K562 (cell line): ENCODE measurements around the gene NDUFS8. TPM values are rescaled to one million over a fixed set of nuclear protein-coding genes. Genes with fewer than 3 reads are reported as not detected.

Source experiments
- ATAC-seq: fragments of 200-7000 bp; cut with Tn5 transposase; 3 replicates; pipeline ENCODE4 v1.9.1; 2020; ENCODE audit warnings: moderate library complexity
- BruUV-seq: library from RNA; stranded (reverse); fragments of 400-500 nt; replicated peaks from 2 replicates; lab custom pipeline; 2021; lab: Mats Ljungman, UMichigan
- CTCF ChIA-PET: fragments of 300-600 bp; formaldehyde crosslinking; extraction: SDS; loops from one replicate; lab custom pipeline; 2021; ENCODE audit warnings: low intra/inter-chr PET ratio; lab: Yijun Ruan, JAX
- POLR2A ChIA-PET: fragments of 300-600, 350-650 bp; sonication (Branson Sonifier 250); formaldehyde crosslinking; extraction: SDS; loops from one replicate; lab custom pipeline; 2021; ENCODE audit warnings: antibody characterized with exemption, inconsistent platforms; lab: Yijun Ruan, JAX
- DNase-seq, 4 experiments: peaks; one replicate each; pipeline versions ENCODE4 v3.0.0 to v3.0.0-alpha.2; 2011 to 2018; ENCODE audit warnings: low spot score in 3 of 4, mixed read lengths in 3 of 4; ENCODE audit errors: extremely low read depth in 1 of 4
- FAIRE-seq: peaks from 2 replicates; lab custom pipeline; 2011; peaks lifted over from hg19 to GRCh38; lab: Jason Lieb, UNC
- H2AFZ ChIP-seq: 2 replicates; pipeline ENCODE4 v1.6.0; 2011; ENCODE audit warnings: low read depth, low read length, control low read depth, inconsistent platforms
- H3K27ac ChIP-seq: fragments of 200-600 bp; 3 replicates; pipeline ENCODE4 v1.8.0; 2011; ENCODE audit warnings: low read depth, mild to moderate bottlenecking, control low read depth, inconsistent platforms, low read length, moderate library complexity, mixed read lengths; ENCODE audit errors: extremely low read depth
- H3K27me3 ChIP-seq, 2 experiments: fragments of 300-600 bp in 1 of 2; 2 replicates in 1 of 2; 3 replicates in 1 of 2; pipeline versions ENCODE4 v1.6.0 to v1.8.0; 2011; ENCODE audit warnings: inconsistent platforms in 2 of 2, low read length in 2 of 2, mild to moderate bottlenecking in 1 of 2, mixed read lengths in 1 of 2, moderate library complexity in 1 of 2; ENCODE audit not compliant: control insufficient read depth in 2 of 2, insufficient read depth in 2 of 2
- H3K36me3 ChIP-seq: fragments of 300-600 bp; 3 replicates; pipeline ENCODE4 v1.8.0; 2011; ENCODE audit warnings: mild to moderate bottlenecking, low read length, inconsistent platforms; ENCODE audit not compliant: control insufficient read depth, insufficient read depth
- H3K4me1 ChIP-seq, 2 experiments: fragments of 200-600 bp in 1 of 2; replicated peaks in 1 of 2; 2 replicates in 1 of 2; 3 replicates in 1 of 2; pipeline versions ENCODE4 v1.5.1 to v1.8.0; 2011; ENCODE audit warnings: inconsistent platforms in 2 of 2, low read length in 2 of 2, mild to moderate bottlenecking in 1 of 2, mixed read lengths in 1 of 2, moderate library complexity in 1 of 2; ENCODE audit not compliant: control insufficient read depth in 2 of 2, insufficient read depth in 2 of 2
- H3K4me2 ChIP-seq: 2 replicates; pipeline ENCODE4 v1.6.1; 2011; ENCODE audit warnings: low read length, control low read depth, inconsistent platforms, mixed read lengths; ENCODE audit not compliant: insufficient read depth
- H3K4me3 ChIP-seq: fragments of 200-600 bp; sonication (generic), shearing (Covaris generic); 2 replicates; pipeline ENCODE4 v1.5.1; 2016; ENCODE audit warnings: control low read depth, inconsistent platforms
- H3K79me2 ChIP-seq: fragments of 200-600 bp; 3 replicates; pipeline ENCODE4 v1.8.0; 2011; ENCODE audit warnings: low read length, inconsistent platforms; ENCODE audit not compliant: control insufficient read depth, insufficient read depth
- H3K9ac ChIP-seq, 2 experiments: 2 replicates each; pipeline versions ENCODE4 v1.6.0 to v1.6.1; 2011; ENCODE audit warnings: low read depth in 2 of 2, low read length in 2 of 2, control low read depth in 1 of 2, inconsistent platforms in 1 of 2, mild to moderate bottlenecking in 1 of 2, mixed read lengths in 1 of 2; ENCODE audit not compliant: insufficient read depth in 1 of 2
- H3K9me1 ChIP-seq: one replicate; pipeline ENCODE4 v1.6.0; 2011; ENCODE audit warnings: inconsistent platforms, mild to moderate bottlenecking, low read length, moderate library complexity; ENCODE audit not compliant: control insufficient read depth, insufficient read depth
- H3K9me3 ChIP-seq: replicated peaks from 2 replicates; pipeline ENCODE4 v1.5.1; 2011; ENCODE audit warnings: low read depth, low read length, inconsistent platforms; ENCODE audit not compliant: control insufficient read depth, insufficient read depth
- H4K20me1 ChIP-seq: replicated peaks from 2 replicates; pipeline ENCODE4 v1.6.1; 2011; ENCODE audit warnings: low read length, inconsistent platforms, mixed read lengths; ENCODE audit not compliant: control insufficient read depth, insufficient read depth
- CEBPB ChIP-seq: fragments of 450-650 bp; IDR thresholded peaks from 2 replicates; pipeline ENCODE4 v1.6.1; 2016; ENCODE audit warnings: missing genetic modification characterization, missing compliant biosample characterization
- CEBPG ChIP-seq, 3 experiments: fragments of 200-800 bp in 1 of 3; sonication (Bioruptor generic) in 1 of 3; sonication (generic) in 1 of 3; formaldehyde crosslinking in 1 of 3; IDR thresholded peaks in 2 of 3; conservative IDR thresholded peaks in 1 of 3; 2 replicates each; pipeline versions ENCODE4 v1.6.1 to v1.8.0; 2016 to 2022; ENCODE audit warnings: missing compliant biosample characterization in 2 of 3, missing genetic modification characterization in 2 of 3, mild to moderate bottlenecking in 1 of 3, missing genetic modification reagents in 1 of 3
- KDM1A ChIP-seq, 2 experiments: fragments of 450-650 bp; IDR thresholded peaks; 2 replicates each; pipeline ENCODE4 v1.6.1; 2016; ENCODE audit warnings: mild to moderate bottlenecking in 2 of 2
- WGBS: fragments of 100-300 bp; shearing (Covaris generic); methylation state at CpG from one replicate; pipeline ENCODE4 v1.1.6; 2016; ENCODE audit warnings: low coverage, mixed read lengths; ENCODE audit not compliant: insufficient coverage; ENCODE audit errors: missing lambda C conversion rate; 5-methylcytosine and 5-hydroxymethylcytosine counted together
- in situ Hi-C: fragments of 300-500 bp; cut with MboI; formaldehyde crosslinking; loops from 4 replicates; pipeline ENCODE4 v1.15.0; 2018; ENCODE audit warnings: inconsistent platforms, mixed read lengths
- intact Hi-C: fragments of 100-400 bp; cut with micrococcal nuclease; formaldehyde crosslinking; loops from 2 replicates; pipeline ENCODE4 v1.14.2; 2022
- polyA plus RNA-seq, 8 experiments: library from polyadenylated mRNA; depleted of rRNA in 4 of 8; stranded (reverse) in 5 of 8; unstranded in 3 of 8; fragments of >200 nt; fragmentation: Nextera tagmentation in 2 of 8; fragmentation: Illumina TruSeq in 1 of 8; extraction: Ambion mirVana in 2 of 8; extraction: Trizol in 1 of 8; gene quantifications; 2 replicates each; pipeline versions ENCODE4 v1.2.1 to v1.2.3, GENCODE V29; 2011 to 2014; ENCODE audit warnings: inconsistent platforms in 1 of 8, missing spikeins in 1 of 8
- total RNA-seq, 7 experiments: library from RNA; depleted of rRNA in 6 of 7; stranded (reverse); fragments of >200 nt in 6 of 7; fragmentation: Illumina TruSeq in 2 of 7; extraction: Trizol in 2 of 7; gene quantifications; 2 replicates each; pipeline versions ENCODE4 v1.2.1 to v1.2.3, GENCODE V29; 2011 to 2021; ENCODE audit warnings: low replicate concordance in 1 of 7

The NDUFS8 gene
- total and polyA plus RNA-seq, 9 of the 15 experiments (the other 6 are each of a cell fraction or from before 2014, with no cell fraction given) = 36.5 to 351 (median 101) TPM

DNA sequence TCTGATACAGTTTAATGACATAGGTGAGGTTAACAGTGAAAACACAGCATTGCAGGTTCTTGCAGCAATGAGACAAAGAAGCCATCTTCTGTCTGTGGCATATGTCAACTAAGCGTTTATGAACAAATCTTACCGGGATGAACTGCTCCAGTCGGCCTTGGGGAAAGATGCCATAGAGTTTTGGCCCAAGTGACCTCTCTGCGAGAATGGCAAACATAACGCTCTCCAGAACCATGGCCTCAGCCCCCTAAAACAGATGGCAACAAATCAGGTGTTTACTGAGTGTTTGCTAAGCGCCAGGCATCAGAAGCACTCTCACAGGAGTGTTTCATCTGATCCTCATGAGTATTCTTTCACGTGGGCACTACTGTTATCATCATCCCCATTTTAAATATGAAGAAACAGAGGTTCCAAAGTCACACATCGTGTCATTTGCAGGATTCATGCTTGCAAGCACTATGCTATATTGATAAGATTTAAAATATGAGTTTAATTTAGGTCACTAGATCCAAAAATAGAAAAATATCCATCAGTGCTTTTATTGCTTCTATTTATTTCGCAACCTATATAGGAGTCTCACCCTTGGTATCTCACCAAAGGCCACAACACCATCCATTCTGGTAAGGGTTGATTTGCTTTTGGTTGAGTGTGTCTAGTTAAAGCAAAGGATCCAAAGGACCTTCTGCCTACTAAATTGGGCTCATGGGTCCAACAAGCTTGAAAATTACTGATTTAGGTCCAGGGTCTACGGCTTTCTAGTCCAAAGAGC, 44.3 kb downstream of the NDUFS8 start:
- FAIRE-seq (no peak), ATAC-seq (no peak), DNase-seq (no peak)
- Histone ChIP-seq H4K20me1 (no peaks in the 10 kb centered on the region), H3K9me3 (no peaks in the 10 kb centered on the region), H3K4me3 (no peak overlapping the region), H3K4me1 (no peaks in the 10 kb centered on the region), H3K79me2 (no peaks in the 10 kb centered on the region), H2AFZ (no peak overlapping the region), H3K36me3 (peaks cover 76% of the 10 kb centered on the region; the same call in 2 of the 3 replicates), H3K27ac (no peak overlapping the region), H3K4me2 (no peak overlapping the region), H3K27me3 (no peaks in the 10 kb centered on the region), H3K9me1 (no peaks in the 10 kb centered on the region), H3K9ac (no peak overlapping the region)
- CTCF ChIA-PET = no interaction called here
- in situ Hi-C loops = no loop called here
- no TSS peak for BruUV-seq
- intact Hi-C loops = no loop called here
- POLR2A ChIA-PET = no interaction called here
- TF ChIP-seq KDM1A (IDR thresholded peaks at IDR 0.05) (no peak), CEBPB (tag) (peak; percentile 67; the same call in 1 of the 2 replicates), CEBPG (CRISPR knock-in tag; IDR thresholded peaks at IDR 0.05) (no peak), CEBPG (tag; conservative IDR thresholded peaks at IDR 0.05 in 1 of 2, IDR thresholded peaks at IDR 0.05 in 1 of 2) (peak in 1 of 2 experiments; percentile 53; a peak in 1 of 4 replicates)
- WGBS = 83% methylated on average over 10 of the region's 10 CpGs
